K562 (cell line): ENCODE results near the gene RARA. TPM values are rescaled to one million over a fixed set of nuclear protein-coding genes. Genes with fewer than 3 reads are reported as not detected.

ENCODE experiments used
- CBFA2T3 ChIP-seq: fragments of 450-650 bp; IDR thresholded peaks from 2 replicates; pipeline ENCODE4 v1.6.1; 2017
- ETV1 ChIP-seq: fragments of 450-650 bp; conservative IDR thresholded peaks from 2 replicates; pipeline ENCODE4 v1.6.1; 2016; ENCODE audit warnings: missing genetic modification characterization, control low read depth, low read depth, missing compliant biosample characterization
- HNRNPUL1 ChIP-seq: fragments of 200-400 bp; formaldehyde crosslinking; IDR thresholded peaks from 2 replicates; pipeline ENCODE4 v1.6.1; 2017; ENCODE audit warnings: low read length
- MAFK ChIP-seq: IDR thresholded peaks from 2 replicates; pipeline ENCODE4 v1.6.1; 2011; ENCODE audit warnings: low read length, improper control_type of control experiment
- MEF2A ChIP-seq: IDR thresholded peaks from 2 replicates; pipeline ENCODE4 v1.6.1; 2011; ENCODE audit warnings: low read depth, mild to moderate bottlenecking, low read length, moderate library complexity; ENCODE audit not compliant: control insufficient read depth
- NR2C2 ChIP-seq, 2 experiments: fragments of 200-800 bp in 1 of 2; sonication (Bioruptor generic) in 1 of 2; sonication (generic) in 1 of 2; formaldehyde crosslinking in 1 of 2; IDR thresholded peaks; 2 replicates each; pipeline versions ENCODE4 v1.6.1 to v1.8.0; 2016 to 2022; ENCODE audit warnings: mild to moderate bottlenecking in 1 of 2, missing compliant biosample characterization in 1 of 2, missing genetic modification characterization in 1 of 2, missing genetic modification reagents in 1 of 2
- NR4A1 ChIP-seq, 2 experiments: fragments of 250-450 bp in 1 of 2; fragments of 450-650 bp in 1 of 2; sonication (Bioruptor Pico) in 1 of 2; IDR thresholded peaks; 2 replicates each; pipeline versions ENCODE4 v1.4.0 to v1.6.1; 2016 to 2020; ENCODE audit warnings: mild to moderate bottlenecking in 2 of 2, missing compliant biosample characterization in 1 of 2, missing genetic modification characterization in 1 of 2, moderate library complexity in 1 of 2
- PHF8 ChIP-seq: fragments of 200-600 bp; sonication (generic); IDR thresholded peaks from 2 replicates; pipeline ENCODE4 v1.6.1; 2012; ENCODE audit warnings: mixed run types, mild to moderate bottlenecking, inconsistent platforms, low read length, moderate library complexity, borderline replicate concordance
- PHTF2 ChIP-seq: fragments of 250-450 bp; sonication (Bioruptor Pico); IDR thresholded peaks from 2 replicates; pipeline ENCODE4 v1.5.0; 2021; ENCODE audit warnings: mild to moderate bottlenecking
- POLR2G ChIP-seq: fragments of 200-400 bp; formaldehyde crosslinking; IDR thresholded peaks from 2 replicates; pipeline ENCODE4 v1.6.1; 2017; ENCODE audit warnings: low read depth, mild to moderate bottlenecking, antibody characterized with exemption, low read length, moderate library complexity
- PRMT5 ChIP-seq: sonication (generic); formaldehyde crosslinking; IDR thresholded peaks from 2 replicates; pipeline ENCODE4 v1.5.0; 2020; ENCODE audit warnings: missing genetic modification reagents
- SNRNP70 ChIP-seq: fragments of 200-400 bp; formaldehyde crosslinking; optimal IDR thresholded peaks from 2 replicates; pipeline ENCODE3; 2017; ENCODE audit warnings: low read depth, low read length
- STAT5A ChIP-seq: IDR thresholded peaks from 2 replicates; pipeline ENCODE4 v1.6.1; 2012; ENCODE audit warnings: low read length, inconsistent platforms, borderline replicate concordance
- TBL1XR1 ChIP-seq, 2 experiments: IDR thresholded peaks; 2 replicates each; pipeline ENCODE4 v1.6.1; 2012; ENCODE audit warnings: improper control_type of control experiment in 2 of 2, low read length in 2 of 2, mild to moderate bottlenecking in 1 of 2
- ZNF212 ChIP-seq: fragments of 450-650 bp; formaldehyde crosslinking; IDR thresholded peaks from 2 replicates; pipeline ENCODE4 v1.4.0; 2020; ENCODE audit warnings: mild to moderate bottlenecking
- ZNF766 ChIP-seq: fragments of 200-800 bp; sonication (Bioruptor generic); conservative IDR thresholded peaks from 2 replicates; pipeline ENCODE4 v1.6.1; 2016; ENCODE audit warnings: missing genetic modification characterization, missing compliant biosample characterization
- ZNF79 ChIP-seq: fragments of 250-450 bp; sonication (Bioruptor Pico); IDR thresholded peaks from 2 replicates; pipeline ENCODE4 v1.4.0; 2020; ENCODE audit warnings: low read depth, mild to moderate bottlenecking, moderate library complexity
- polyA plus RNA-seq, 8 experiments: library from polyadenylated mRNA; depleted of rRNA in 4 of 8; stranded (reverse) in 5 of 8; unstranded in 3 of 8; fragments of >200 nt; fragmentation: Nextera tagmentation in 2 of 8; fragmentation: Illumina TruSeq in 1 of 8; extraction: Ambion mirVana in 2 of 8; extraction: Trizol in 1 of 8; gene quantifications; 2 replicates each; pipeline versions ENCODE4 v1.2.1 to v1.2.3, GENCODE V29; 2011 to 2014; ENCODE audit warnings: inconsistent platforms in 1 of 8, missing spikeins in 1 of 8
- total RNA-seq, 7 experiments: library from RNA; depleted of rRNA in 6 of 7; stranded (reverse); fragments of >200 nt in 6 of 7; fragmentation: Illumina TruSeq in 2 of 7; extraction: Trizol in 2 of 7; gene quantifications; 2 replicates each; pipeline versions ENCODE4 v1.2.1 to v1.2.3, GENCODE V29; 2011 to 2021; ENCODE audit warnings: low replicate concordance in 1 of 7
- TF ChIP-seq, protein P1 (sequence below): fragments of 450-650 bp; IDR thresholded peaks from 2 replicates; pipeline ENCODE4 v1.6.1; 2018; ENCODE audit not compliant: partially characterized antibody
- TF ChIP-seq, protein P2 (sequence below): sonication (generic); formaldehyde crosslinking; IDR thresholded peaks from 2 replicates; pipeline ENCODE4 v1.8.0; 2022; ENCODE audit warnings: missing genetic modification reagents, mild to moderate bottlenecking, borderline replicate concordance
- TF ChIP-seq, protein P3 (sequence below): IDR thresholded peaks from 2 replicates; pipeline ENCODE4 v1.6.1; 2012; ENCODE audit warnings: low read depth, low read length, improper control_type of control experiment, borderline replicate concordance

RARA gene
- total and polyA plus RNA-seq, 9 of the 15 experiments (the other 6 are each of a cell fraction or from before 2014, with no cell fraction given): 0.10 to 28.0 (median 7.9) TPM

GRCh38 chr17:40309031-40309948 is at the start of gene RARA (continued):
- TF ChIP-seq PHTF2 (no peak), NR2C2 (CRISPR knock-in tag; IDR thresholded peaks at IDR 0.05) (no peak), NR2C2 (tag; IDR thresholded peaks at IDR 0.05) (no peak), STAT5A (no peak), ZNF766 (CRISPR knock-in tag) (no peak), HNRNPUL1 (no peak), ZNF79 (no peak), MAFK (no peak), NR4A1 (CRISPR knock-in tag; IDR thresholded peaks at IDR 0.05) (no peak), NR4A1 (tag; IDR thresholded peaks at IDR 0.05) (no peak), ZNF212 (no peak), ETV1 (tag) (no peak), POLR2G (peak; percentile 46; the same call in 1 of the 2 replicates), TBL1XR1 (IDR thresholded peaks at IDR 0.05; ENCODE audit: low read length in 2 of 2) (no peak), PHF8 (no peak), CBFA2T3 (no peak), SNRNP70 (no peak), MEF2A (no peak), PRMT5 (CRISPR knock-in tag) (no peak)
- TF ChIP-seq, protein P1, sequence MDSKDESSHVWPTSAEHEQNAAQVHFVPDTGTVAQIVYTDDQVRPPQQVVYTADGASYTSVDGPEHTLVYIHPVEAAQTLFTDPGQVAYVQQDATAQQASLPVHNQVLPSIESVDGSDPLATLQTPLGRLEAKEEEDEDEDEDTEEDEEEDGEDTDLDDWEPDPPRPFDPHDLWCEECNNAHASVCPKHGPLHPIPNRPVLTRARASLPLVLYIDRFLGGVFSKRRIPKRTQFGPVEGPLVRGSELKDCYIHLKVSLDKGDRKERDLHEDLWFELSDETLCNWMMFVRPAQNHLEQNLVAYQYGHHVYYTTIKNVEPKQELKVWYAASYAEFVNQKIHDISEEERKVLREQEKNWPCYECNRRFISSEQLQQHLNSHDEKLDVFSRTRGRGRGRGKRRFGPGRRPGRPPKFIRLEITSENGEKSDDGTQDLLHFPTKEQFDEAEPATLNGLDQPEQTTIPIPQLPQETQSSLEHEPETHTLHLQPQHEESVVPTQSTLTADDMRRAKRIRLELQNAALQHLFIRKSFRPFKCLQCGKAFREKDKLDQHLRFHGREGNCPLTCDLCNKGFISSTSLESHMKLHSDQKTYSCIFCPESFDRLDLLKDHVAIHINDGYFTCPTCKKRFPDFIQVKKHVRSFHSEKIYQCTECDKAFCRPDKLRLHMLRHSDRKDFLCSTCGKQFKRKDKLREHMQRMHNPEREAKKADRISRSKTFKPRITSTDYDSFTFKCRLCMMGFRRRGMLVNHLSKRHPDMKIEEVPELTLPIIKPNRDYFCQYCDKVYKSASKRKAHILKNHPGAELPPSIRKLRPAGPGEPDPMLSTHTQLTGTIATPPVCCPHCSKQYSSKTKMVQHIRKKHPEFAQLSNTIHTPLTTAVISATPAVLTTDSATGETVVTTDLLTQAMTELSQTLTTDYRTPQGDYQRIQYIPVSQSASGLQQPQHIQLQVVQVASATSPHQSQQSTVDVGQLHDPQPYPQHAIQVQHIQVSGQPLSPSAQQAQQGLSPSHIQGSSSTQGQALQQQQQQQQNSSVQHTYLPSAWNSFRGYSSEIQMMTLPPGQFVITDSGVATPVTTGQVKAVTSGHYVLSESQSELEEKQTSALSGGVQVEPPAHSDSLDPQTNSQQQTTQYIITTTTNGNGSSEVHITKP: peak; percentile 81
- TF ChIP-seq, protein P2, sequence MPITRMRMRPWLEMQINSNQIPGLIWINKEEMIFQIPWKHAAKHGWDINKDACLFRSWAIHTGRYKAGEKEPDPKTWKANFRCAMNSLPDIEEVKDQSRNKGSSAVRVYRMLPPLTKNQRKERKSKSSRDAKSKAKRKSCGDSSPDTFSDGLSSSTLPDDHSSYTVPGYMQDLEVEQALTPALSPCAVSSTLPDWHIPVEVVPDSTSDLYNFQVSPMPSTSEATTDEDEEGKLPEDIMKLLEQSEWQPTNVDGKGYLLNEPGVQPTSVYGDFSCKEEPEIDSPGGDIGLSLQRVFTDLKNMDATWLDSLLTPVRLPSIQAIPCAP: no peak
- TF ChIP-seq, protein P3, sequence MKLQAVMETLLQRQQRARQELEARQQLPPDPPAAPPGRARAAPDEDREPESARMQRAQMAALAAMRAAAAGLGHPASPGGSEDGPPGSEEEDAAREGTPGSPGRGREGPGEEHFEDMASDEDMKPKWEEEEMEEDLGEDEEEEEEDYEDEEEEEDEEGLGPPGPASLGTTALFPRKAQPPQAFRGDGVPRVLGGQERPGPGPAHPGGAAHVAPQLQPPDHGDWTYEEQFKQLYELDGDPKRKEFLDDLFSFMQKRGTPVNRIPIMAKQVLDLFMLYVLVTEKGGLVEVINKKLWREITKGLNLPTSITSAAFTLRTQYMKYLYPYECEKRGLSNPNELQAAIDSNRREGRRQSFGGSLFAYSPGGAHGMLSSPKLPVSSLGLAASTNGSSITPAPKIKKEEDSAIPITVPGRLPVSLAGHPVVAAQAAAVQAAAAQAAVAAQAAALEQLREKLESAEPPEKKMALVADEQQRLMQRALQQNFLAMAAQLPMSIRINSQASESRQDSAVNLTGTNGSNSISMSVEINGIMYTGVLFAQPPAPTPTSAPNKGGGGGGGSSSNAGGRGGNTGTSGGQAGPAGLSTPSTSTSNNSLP: no peak
